ENCODE data around the gene LSG1.

DNA sequence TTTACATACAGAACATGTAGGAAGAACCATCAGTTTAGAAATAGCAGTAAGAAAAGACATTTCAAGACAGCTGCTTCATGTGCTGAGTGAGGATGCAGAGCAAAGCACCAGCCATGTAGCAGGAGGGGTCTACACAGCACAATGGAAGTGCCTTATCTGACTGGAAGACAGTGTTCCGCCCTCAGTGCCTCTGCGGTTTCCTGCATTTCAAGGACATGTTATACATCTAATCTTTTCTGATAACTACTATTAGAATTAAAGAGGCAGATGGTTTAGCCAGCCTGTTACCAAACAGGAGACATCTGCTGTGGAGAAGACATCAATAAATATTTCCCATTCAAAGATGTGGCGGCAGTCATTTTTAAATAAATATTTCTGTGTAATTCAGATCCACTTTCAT, 10.6 kb downstream of the LSG1 start:
- TF ChIP-seq CREB1 (IDR thresholded peaks at IDR 0.05; ENCODE audit: low read depth) (no peak), RAD21 (IDR thresholded peaks at IDR 0.05; ENCODE audit: low read depth) (no peak), CEBPB (IDR thresholded peaks at IDR 0.05) (no peak), TAF1 (IDR thresholded peaks at IDR 0.05; ENCODE audit: low read depth) (no peak)

Data from Ishikawa (cell line).